ENCODE measurements around the gene SLC17A3.

SLC17A3 gene

GRCh38 chr6:25835442-25836283, 38.4 kb downstream of the SLC17A3 start:
- DNase-seq (ENCODE audit: low read depth) = no peak

GRCh38 chr6:25834950-25835349, 39.1 kb downstream of the SLC17A3 start:
- no peak for DNase-seq (ENCODE audit: low read depth)

GRCh38 chr6:25833136-25833535, 40.9 kb downstream of the SLC17A3 start:
- DNase-seq (ENCODE audit: low read depth) = no peak

- DNase-seq (ENCODE audit: low read depth) = no peak
These were observed 41.4 kb downstream of the SLC17A3 start for GRCh38 chr6:25832670-25833069.

- no peak for DNase-seq (ENCODE audit: low read depth)
These were observed 41.8 kb downstream of the SLC17A3 start for GRCh38 chr6:25832307-25832662.

GRCh38 chr6:25831532-25832306, 42.3 kb downstream of the SLC17A3 start, which contains the start of gene SLC17A1:
TSS of gene SLC17A1 (minus strand) at chr6:25832052. CDS start at chr6:25830557, 1,495 bp downstream.
- DNase-seq (ENCODE audit: low read depth) = no peak

- DNase-seq (ENCODE audit: low read depth) = no peak
These were observed 43.6 kb downstream of the SLC17A3 start for GRCh38 chr6:25830458-25830857.

GRCh38 chr6:25829375-25829774, 44.7 kb downstream of the SLC17A3 start:
- no peak for DNase-seq (ENCODE audit: low read depth)

GRCh38 chr6:25821341-25821740, 52.7 kb downstream of the SLC17A3 start:
- DNase-seq (ENCODE audit: low read depth) = no peak

GRCh38 chr6:25816252-25816651, 57.8 kb downstream of the SLC17A3 start:
- no peak for DNase-seq (ENCODE audit: low read depth)

- DNase-seq (ENCODE audit: low read depth) = no peak
These were observed 58.8 kb downstream of the SLC17A3 start for GRCh38 chr6:25815194-25815593.

- DNase-seq (ENCODE audit: low read depth) = no peak
These were observed 69.2 kb downstream of the SLC17A3 start for GRCh38 chr6:25804804-25805203.

GRCh38 chr6:25801436-25801835, 72.6 kb downstream of the SLC17A3 start:
- no peak for DNase-seq (ENCODE audit: low read depth)

Data from stimulated activated CD8-positive, alpha-beta memory T cell treated with anti-CD3 and anti-CD28 coated beads, Interleukin-7, amount 100 ng/mL, for 24 hours (primary cell).